Stromal cell of bone marrow (primary cell): ENCODE results near the gene TSN.

Source experiments
- DNase-seq: peaks from one replicate; pipeline ENCODE4 v3.0.0-alpha.2; 2012; ENCODE audit warnings: low read depth

TSN gene

DNA sequence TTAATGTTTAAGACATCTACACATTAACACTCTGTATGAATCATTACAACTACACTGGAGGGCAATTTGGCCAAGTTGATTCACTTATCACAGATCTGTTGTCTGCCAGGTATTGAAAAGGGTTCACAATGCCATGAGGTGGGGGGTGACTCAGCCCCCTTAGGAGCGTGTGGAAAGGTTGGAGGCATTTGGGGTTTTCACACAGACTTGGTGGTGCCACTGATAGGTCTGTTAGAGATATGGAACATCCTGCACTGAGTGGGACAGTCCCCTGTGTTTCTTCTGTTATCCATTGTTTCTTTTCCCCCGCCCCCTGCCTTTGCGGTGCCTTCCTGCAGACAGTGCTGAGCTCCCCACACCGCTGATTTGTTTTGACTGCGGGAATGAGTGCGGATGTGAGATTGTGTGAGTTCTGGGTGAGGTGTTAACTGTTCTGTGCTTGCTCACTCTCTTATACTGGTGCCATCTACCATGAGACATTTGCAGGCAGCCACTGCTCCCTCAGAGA is 9.3 kb upstream of the TSN start:
- no peak for DNase-seq

DNA sequence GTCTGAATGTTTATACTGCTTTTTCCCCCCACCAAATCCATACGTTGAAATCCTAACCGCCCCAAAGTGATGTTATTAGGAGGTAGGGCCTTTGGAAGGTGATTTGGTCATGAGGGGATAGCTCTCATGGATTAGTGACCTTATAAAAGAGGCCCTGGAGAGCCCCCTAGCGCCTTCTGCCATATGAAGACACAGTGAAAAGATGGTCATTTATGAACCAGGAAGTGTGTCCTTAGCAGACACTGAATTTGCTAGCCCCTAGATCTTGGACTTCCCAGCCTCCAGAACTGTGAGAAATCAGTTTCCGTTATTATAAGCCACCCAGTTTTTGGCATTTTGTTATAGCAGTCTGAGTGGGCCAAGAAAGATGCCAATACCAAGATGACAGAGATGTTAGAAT is 7.2 kb upstream of the TSN start:
- DNase-seq: peak; percentile 26

DNA sequence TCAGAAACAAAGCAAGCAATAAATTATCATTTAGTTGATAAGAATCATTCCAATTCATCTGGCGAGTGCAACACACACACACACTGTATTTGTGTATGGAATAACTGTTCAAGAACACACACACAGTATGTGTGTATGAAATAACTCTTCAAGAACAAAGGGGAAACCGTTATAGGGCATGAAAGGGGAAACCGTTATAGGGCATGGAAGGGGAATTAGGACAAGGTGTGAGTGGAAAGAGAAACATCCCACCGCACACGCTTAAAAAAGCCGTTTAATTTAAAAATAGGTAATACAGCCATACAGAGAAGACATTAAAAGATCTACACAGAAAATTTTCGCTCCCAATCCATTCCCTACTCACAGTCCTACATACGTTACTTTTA is 607 bp upstream of the TSN start:
- DNase-seq: no peak

DNA sequence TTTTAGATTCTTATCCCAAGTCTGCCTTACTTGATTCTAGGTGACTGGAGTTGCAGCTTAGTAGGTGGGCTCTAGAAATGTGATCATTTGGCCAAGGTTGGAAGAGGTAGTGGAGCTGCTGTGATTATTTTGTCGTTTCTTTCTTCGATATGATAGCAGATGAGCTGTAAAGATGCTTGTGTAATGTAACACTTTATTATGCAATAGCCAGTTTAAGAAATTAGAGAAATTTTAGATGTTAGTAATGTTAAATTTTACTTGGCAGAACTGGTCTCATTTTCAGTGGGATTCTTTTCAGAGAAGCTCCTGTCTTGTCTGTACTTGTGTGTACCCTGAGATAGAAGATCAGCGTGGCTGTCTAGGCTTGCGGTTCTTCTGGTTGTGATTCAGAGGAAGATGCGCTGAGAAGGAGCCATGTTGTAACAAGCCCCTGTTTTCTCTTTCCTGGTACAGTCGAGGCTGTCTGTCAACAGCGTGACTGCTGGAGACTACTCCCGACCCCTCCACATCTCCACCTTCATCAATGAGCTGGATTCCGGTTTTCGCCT is 9.3 kb downstream of the TSN start:
- DNase-seq: no peak

DNA sequence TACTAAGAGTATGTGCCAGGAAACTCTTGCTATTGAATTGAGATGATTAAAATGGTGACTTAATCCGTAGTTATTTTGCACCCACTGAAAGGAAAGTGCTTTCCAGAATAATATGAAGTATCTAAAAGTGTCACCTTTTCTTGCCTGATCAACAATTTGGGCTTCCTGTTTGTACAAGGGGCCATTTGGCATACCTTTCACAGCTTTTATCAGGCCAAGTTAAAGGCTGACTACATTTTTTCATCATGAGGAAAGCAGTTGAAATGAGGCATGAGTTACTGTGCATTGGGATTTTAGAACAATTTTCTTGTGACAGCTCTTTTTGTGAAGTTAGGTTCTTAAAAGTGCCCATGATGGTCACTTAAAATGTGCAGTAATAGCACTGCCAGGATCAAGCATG is 11.2 kb downstream of the TSN start:
- no peak for DNase-seq

DNA sequence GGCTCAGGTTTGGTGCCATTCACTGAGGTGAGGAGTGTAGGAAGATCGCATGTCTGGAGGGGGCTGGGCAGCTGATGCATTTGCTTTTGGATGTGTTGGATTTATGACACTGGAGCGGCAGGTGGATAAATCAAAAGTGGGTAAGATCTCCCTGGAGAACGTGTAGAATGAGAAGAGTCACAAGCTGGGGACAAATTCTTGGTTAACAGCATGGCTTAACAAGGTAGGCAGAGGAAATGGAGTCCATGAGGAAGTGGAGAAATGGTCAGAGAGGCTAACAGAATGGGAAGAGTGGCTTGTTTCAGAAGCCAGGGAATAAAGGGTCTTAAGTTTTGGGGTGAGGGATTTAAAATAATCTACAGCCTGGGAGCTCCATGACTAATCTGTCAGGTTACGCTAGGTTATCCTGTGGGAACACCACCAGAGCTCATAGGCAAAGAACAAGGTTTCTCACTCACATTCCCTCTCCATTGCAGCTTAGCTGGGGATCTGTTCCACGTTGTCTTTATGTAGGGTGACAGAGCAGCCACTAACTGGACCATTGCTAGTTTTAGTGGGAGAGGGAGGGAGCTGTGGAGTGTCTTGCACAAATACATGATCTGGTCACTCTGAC is 12.8 kb downstream of the TSN start:
- no peak for DNase-seq

DNA sequence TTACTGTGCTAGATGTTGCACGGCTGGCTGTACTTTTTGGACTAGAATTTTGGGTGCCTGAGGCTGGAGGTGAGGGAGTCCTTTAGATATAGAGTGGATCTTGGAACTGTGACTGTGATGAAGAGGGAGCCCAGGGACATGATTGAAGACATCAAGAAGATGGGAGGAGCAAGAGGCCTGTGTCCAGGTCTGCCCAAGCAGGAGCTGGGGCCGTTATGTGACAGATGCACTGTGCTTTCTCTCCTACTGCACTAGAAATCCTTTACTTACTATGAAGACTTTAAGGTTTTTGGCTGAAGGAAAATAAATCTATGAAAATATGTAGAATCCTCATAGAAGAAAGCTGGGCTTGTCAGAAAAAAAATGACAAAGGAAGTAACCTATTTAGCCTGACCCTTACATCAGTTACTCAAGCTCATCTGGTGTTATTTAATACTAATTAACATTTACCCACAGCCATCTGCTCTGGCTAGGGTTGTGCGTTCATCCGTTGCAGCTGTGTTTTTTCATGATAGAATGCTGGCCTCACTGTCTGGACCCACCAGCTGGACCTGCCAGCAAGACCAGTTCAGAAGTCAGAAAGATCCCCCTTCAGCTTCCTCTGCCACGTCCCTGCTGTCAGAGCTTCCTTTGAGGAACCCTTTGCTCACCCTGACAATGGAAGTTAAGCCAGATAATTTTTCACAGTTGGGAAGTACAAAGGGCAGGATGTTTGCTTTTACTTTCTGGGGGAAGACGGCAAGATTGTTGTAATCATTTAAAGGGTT is 16.7 kb downstream of the TSN start:
- no peak for DNase-seq

DNA sequence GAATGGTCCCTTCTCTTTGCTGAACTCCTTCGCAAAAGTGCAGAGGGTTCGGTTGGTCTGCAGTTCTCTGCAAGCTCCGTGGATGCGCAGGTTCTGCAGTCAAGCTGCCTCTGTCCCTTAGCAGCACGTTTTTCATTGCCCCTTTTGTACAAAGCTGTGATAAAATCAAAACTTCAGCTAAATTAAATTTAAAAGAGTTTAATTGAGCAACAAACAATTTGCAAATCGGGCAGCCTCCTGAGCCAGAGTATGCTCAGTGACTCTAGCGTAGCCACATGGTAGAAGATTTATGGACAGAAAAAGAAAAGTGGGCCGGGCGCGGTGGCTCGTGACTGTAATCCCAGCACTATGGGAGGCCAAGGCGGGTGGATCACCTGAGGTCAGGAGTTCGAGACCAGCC is 18.8 kb downstream of the TSN start:
- DNase-seq: no peak

DNA sequence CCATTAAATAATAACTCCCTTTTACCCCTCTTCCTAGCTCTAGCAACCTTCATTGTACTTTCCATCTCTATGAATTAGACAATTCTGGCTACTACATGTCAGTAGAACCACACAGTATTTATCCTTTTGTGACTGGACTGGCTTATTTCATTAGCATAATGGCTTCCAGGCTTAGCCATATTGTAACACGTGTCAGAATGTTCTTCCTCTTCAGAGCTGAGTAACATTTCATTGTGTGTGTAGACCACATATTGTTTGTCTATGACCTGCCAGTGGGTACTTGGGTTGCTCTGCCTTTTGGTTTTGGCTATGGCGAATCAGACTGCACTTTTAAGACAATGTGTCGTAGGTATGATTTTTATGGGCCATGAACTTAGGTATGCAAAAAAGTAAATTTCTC is 20.9 kb downstream of the TSN start:
- no peak for DNase-seq

DNA sequence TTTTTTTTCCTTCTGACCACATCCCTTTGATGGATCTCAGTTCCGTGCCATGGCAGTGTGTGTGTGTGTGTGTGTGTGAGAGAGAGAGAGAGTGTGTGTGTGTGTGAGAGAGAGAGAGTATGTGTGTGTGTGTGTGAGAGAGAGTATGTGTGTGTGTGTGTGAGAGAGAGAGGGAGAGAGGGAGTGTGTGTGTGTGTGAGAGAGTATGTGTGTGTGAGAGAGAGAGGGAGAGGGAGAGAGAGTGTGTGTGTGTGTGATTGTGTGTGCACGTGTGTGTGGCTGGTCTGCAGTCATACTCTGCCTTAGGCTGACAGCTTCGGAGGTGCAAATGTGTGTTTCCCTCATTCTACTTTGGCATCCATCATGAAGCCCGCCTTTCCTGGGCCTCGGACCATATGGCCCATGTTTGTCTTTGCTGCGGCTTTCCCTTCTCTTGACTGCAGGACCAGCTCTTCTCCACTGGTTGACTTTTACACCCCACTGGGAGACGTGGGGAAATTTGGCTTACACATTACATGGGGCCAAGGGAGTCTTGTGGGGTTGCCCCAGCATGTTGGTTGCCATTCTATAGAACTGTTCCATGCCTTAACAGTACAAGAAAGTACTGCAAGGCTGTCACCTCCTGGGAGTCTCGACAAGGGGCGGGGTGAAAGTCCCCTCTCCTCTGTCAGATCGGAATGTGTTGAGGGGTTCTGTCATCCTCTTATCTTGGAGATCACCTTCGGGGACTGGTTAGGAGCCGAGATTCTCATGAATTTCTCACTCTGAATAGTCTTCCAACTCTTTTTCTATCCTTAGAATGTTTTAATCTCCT is 21.6 kb downstream of the TSN start:
- no peak for DNase-seq

DNA sequence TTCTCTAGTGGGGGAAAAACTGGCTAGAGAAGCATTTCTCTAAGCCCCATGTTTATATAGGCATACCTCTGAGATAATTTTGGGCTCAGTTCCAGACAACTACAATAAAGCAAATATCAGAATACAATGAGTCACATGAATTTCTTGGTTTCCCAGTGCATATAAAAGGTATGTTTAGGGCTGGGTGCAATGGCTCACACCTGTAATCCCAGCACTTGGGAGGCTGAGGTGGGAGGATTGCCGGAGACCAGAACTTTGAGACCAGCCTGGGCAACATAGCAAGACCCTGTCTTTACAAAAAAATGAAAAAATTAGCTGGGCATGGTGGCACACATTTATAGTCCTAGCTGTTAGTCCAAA is 22.2 kb downstream of the TSN start:
- DNase-seq: no peak

DNA sequence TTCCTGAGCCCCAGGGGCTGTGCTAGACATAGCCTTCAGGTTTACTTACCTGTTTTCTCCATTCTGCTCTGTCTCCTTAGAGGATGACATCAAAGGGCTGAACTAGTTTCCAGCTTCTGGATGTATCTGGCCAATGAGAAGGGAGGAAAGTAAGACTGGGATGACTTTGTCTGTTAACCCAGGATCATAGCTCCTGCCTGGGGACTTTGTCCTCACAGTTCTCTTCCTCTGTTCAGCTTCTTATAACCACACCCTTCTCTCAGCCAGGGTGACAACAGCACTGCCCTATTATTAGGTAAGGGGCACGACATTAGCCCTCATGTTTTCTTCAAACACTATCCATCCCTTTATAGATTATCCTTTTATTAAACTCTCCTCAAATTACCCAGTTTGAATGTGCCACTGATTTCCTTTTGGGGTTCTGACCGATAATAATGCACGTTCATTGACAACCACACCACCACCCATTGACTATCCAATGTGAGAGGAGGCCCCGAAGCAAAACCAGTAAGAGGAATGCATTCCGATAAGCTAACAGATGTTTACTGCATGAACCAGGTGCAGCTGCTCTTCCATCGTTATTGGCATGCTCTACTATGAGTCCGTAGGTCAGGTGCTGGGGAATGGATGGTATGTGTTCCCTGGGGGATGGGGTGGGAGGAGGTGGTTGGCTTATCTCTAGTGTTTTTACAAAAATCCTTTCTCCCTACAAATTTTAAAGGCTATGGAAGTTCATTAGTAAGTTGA is 23.5 kb downstream of the TSN start:
- no peak for DNase-seq

DNA sequence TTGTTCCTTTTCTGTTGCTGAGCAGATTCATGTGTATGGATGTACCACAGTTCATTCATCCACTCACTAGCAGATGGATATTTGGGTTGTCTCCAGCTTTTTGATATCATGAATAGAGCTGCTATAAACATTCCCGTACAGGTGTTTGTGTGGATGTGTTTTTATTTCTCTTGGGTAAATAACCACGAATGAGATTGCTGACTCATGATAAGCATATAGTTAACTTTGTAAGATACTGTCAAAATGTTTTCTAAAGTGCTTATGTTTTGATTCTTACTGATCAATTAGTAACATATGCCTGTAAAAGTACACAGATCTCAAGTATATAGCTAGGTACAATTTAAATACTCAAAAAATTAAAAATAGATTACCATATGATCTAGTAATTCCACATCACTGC is 27.7 kb downstream of the TSN start:
- no peak for DNase-seq

DNA sequence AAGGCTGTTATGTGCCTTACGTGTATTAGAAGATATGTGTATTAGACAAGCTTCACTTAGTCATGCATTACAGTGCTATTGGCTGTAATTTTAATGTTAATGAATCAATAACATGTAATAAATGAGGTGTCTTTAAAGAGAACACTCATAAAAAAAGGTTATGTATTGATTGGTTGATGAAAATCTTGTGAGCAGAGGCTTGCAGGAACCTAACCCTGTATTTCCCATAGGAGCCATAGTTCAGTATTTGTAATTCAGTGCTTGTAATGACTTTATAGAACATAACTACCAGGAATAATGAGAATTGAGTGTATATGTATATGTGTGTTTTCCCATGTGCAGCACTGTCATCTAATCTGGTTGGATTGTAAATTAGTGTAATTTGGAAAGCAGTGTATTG is 33.2 kb downstream of the TSN start:
- DNase-seq: no peak

DNA sequence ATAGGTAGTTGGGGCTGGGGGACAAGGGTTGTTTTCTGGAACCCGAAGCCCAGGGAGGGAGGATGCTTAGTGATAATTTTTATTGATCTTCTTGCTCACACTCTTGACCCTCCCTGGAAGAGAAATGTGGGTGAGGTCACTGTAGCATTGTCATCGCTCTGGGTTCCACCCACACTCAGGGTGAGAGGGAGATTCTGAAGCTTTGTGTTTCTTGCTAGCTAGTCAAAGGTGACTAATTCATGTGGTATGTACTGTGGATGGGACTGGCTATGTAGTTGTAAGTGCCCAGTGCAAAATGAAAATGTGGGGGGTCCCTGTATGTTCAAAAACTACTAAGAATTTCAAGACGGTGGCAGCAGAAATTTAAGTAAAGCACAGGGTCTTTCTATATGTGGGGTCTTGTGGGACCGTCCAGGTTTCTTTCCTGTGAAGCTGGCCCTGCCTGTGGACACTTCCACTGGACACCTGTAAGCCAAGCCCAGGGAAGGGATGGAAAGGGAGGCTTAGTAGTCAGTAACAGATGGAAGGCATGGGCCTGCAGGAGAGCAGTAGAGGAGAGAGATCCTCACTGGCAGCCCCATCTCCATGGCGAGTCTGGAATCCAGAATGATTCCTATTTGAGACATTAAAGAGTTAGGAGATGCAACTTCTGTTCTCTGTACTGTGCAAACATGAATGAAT is 35.0 kb downstream of the TSN start:
- DNase-seq: peak; percentile 64

DNA sequence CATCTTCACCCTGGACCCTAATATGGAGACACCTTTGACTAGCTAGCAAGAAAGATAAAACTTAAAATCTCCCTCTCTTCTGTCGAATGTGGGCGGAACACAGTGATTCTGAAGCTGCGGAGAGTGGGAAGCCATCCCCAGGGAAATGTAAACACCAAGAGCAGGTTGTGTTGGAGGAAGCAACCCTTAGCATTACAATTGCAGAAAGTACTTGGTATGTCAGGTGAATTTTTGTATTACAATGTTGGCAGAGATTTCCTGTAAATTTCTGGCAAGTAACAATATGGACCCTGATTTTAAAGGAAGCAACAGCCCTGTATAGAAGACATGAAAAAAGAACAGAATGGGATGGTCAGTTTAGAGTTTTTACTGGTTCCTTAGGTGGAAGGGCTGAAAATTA is 35.8 kb downstream of the TSN start:
- no peak for DNase-seq

DNA sequence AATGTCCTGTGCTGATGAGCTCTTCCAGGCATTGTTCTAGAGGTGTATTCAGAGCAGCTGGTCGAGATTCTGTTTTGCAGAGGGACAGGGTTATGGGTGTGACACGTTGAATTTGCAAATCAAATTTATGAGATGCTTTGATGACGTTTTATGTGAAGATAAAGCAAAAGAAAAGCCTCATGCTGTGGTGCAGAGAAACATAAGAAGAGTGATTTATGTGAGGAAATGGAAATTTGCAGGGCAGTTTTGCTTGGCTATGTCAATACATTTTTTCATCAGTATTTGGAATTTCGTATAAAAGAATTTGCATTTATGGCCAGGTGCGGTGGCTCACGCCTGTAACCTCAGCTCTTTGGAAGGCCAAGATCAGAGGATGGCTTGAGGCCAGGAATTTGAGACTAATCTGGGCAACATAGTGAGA is 36.4 kb downstream of the TSN start:
- no peak for DNase-seq

DNA sequence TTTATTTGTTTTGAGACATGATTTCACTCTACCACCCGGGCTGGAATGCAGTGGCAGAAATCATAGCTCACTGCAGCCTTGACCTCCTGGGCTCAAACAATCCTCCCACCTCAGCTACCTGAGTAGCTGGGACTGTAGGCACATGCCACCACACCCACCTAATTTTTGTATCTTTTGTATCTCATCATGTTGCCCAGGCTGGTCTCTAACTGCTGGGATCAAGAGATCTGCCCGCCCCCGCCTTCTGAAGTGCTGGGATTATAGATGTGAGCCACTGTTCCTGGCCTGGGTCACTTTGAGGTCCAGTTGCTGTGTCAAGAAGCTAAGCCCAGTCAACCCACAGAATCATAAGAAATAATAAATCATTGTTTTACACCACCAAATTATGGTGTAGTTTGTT is 38.4 kb downstream of the TSN start:
- no peak for DNase-seq

DNA sequence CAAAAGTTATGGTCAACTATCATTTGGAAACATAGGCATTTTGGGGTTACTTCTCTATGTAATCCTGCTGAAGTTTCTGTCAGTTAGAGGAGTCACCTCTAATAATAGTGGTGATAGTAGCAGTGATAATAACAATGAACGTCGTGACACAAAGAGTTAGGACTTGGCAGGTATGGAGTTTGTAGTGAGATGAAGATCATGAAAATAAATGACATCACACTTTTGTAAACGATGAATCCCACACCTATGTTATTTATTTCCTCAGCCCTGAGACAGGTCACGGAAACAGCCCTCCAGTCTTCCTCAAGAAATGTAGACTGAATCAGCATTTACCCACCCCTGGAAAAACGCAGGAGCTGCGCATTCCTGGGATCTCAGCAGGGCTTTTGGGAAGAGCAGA is 38.8 kb downstream of the TSN start:
- DNase-seq: no peak

DNA sequence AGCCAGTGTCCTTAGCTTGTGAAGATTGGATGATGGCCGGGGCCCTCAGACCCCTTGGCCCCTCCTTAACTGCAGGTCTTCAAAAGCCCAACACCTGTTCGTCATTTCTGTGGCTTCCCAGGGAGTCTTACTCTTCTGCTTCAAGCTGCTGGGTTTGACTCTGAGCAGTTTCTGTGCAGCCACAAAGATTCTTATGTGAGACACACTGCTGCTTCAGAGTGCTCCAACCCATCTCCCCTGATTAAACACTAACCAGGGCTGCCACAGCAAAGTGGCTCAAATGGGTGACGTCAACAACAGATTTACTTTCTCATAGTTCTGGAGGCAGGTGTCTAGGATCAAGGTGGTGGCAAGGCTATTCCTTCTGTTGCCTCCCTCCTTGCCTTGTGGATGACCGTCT is 40.8 kb downstream of the TSN start:
- no peak for DNase-seq

DNA sequence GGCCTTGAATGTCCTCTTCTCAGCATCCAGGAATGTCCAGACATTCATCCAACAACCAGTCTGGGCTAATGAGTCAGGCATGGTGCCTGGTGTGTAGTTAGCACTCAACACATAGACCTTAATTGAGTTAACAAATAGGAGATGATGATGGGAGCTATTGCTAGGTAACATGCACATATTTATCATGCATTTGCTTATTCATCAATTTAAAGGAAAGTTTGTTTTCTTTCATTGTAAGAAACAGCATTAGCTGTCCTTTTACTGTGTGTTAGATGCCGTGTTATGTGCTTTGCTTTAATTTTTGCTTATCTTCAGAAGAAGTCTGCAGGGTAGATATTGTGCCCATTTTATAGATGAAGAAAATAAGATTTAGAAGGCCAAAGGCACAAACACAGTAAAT is 43.2 kb downstream of the TSN start:
- no peak for DNase-seq

DNA sequence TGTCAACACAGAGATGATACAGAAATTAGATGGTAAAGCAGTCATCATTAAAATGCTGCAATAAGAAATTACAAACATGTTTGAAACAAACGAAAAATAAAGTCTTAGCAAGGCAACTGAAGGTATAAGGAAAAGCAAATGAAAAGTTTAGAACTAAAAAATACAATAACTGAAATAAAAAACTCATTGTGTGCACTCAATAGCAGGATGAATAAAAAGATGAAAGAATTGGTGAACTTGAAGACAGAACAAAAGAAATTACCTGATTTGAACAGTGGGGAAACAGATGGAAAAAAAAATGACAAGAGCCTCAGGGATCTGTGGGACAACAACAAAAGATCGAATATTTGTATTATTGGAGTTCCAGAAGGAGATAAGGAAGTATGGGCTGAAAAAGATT is 46.5 kb downstream of the TSN start:
- DNase-seq: no peak
